Endothelial cell (in vitro differentiated cells): ENCODE results near the gene LCMT1. TPM values are rescaled to one million over a fixed set of nuclear protein-coding genes. Genes with fewer than 3 reads are reported as not detected.
"Not testable (repeated sequence)": the region's sequence is repeated elsewhere in the genome, so short reads cannot be mapped to it uniquely, and the experiment has no call there.

Source experiments
- DNase-seq: peaks from one replicate; pipeline ENCODE4 v3.0.0; 2021; ENCODE audit warnings: low spot score
- H3K27ac Mint-ChIP-seq: one replicate; pipeline ENCODE4 v1.8.0; 2021; ENCODE audit warnings: mixed read lengths, inconsistent platforms; ENCODE audit not compliant: unreplicated experiment
- H3K27me3 Mint-ChIP-seq: one replicate; pipeline ENCODE4 v1.8.0; 2021; ENCODE audit warnings: mild to moderate bottlenecking, moderate library complexity, mixed read lengths, inconsistent platforms; ENCODE audit not compliant: unreplicated experiment
- H3K36me3 Mint-ChIP-seq: one replicate; pipeline ENCODE4 v1.8.0; 2021; ENCODE audit warnings: mild to moderate bottlenecking, low read depth, mixed read lengths, inconsistent platforms; ENCODE audit not compliant: unreplicated experiment
- H3K4me1 Mint-ChIP-seq: one replicate; pipeline ENCODE4 v1.8.0; 2021; ENCODE audit warnings: mild to moderate bottlenecking, mixed read lengths, inconsistent platforms; ENCODE audit not compliant: unreplicated experiment
- H3K4me3 Mint-ChIP-seq: one replicate; pipeline ENCODE4 v1.8.0; 2021; ENCODE audit warnings: mild to moderate bottlenecking, mixed read lengths, inconsistent platforms; ENCODE audit not compliant: unreplicated experiment
- H3K9me3 Mint-ChIP-seq: one replicate; pipeline ENCODE4 v1.8.0; 2021; ENCODE audit warnings: mixed read lengths, inconsistent platforms; ENCODE audit not compliant: unreplicated experiment
- long read RNA-seq: library from polyadenylated mRNA; unstranded; transcript quantifications from one replicate; pipeline ENCODE4 v2.0.0, GENCODE V29; 2020; ENCODE audit not compliant: unreplicated experiment
- total RNA-seq: library from RNA; stranded (reverse); fragmentation: NEBNext Ultra II Directional; extraction: Animal tissue kit (Norgen Biotek cat#: 25700); gene quantifications from one replicate; pipeline ENCODE4 v1.2.1, GENCODE V29; 2021; ENCODE audit not compliant: unreplicated experiment
- TF ChIP-seq, protein P1 (sequence below): fragments of 200-600 bp; sonication (generic); IDR thresholded peaks from one replicate; pipeline ENCODE4 v1.5.0; 2021; ENCODE audit warnings: antibody characterized with exemption; ENCODE audit not compliant: unreplicated experiment

The LCMT1 gene
- total RNA-seq: 59.3 TPM
- long read RNA-seq, transcript LCMT1-201 (12 exons, 1,529 nt): minor isoform, 21 of 76 reads
- long read RNA-seq, transcript LCMT1-203 (11 exons, 1,368 nt): major isoform, 38 of 76 reads
- long read RNA-seq, partial matches to known transcripts: 3 of 76 reads
- long read RNA-seq, other reads (novel, unspliced or antisense): 13 of 76 reads

DNA sequence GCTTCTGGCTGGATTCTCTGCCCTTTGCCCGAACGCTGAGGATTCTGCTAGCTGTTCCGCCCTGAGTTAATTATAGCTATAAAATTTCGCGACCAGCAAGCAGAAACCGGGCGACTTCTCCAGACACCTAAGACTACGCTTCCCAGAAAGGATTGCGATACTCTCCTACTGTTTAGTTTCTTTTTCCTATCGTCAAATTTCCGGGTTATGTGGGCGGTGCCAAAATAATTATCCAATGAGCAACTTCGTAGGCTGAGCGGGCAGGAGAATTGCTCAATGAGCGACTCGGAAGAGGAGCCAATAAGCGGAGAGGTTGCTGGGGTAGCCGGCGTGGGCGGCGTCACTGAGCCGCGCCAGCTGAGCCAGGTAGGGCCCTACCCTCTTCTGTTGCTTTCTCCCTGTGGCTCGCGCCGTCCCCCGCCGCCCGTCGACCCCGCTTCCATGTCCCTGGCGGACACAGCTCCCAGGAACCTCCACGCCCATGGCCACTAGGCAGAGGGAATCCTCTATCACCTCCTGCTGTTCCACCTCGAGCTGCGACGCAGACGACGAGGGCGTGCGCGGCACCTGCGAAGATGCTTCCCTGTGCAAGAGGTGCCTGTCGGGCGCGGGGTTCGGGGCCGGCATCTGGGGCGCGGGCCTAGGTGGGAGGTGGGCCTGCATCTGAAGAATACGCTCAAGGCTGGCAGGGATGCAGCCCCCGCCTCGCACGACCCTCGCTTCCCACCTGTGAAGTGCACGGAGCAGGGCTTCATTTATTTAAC lies at the start of gene LCMT1:
Gene LCMT1, plus strand, starts transcription at position 340 of the 764 bp plus-strand sequence. Its CDS starts 142 bp downstream, at position 482.
- H3K4me3 Mint-ChIP-seq: peak within 1 kb of the TSS; percentile 91
- DNase-seq: peak; percentile 83
- TF ChIP-seq, protein P1, sequence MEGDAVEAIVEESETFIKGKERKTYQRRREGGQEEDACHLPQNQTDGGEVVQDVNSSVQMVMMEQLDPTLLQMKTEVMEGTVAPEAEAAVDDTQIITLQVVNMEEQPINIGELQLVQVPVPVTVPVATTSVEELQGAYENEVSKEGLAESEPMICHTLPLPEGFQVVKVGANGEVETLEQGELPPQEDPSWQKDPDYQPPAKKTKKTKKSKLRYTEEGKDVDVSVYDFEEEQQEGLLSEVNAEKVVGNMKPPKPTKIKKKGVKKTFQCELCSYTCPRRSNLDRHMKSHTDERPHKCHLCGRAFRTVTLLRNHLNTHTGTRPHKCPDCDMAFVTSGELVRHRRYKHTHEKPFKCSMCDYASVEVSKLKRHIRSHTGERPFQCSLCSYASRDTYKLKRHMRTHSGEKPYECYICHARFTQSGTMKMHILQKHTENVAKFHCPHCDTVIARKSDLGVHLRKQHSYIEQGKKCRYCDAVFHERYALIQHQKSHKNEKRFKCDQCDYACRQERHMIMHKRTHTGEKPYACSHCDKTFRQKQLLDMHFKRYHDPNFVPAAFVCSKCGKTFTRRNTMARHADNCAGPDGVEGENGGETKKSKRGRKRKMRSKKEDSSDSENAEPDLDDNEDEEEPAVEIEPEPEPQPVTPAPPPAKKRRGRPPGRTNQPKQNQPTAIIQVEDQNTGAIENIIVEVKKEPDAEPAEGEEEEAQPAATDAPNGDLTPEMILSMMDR: no peak
- peak within 1 kb of the TSS; percentile 80 for H3K27ac Mint-ChIP-seq
- peaks cover 4% of the 10 kb centered on the region for H3K27me3 Mint-ChIP-seq
- peaks cover 12% of the 10 kb centered on the region for H3K36me3 Mint-ChIP-seq
- peaks cover 24% of the 10 kb centered on the region for H3K4me1 Mint-ChIP-seq
- H3K9me3 Mint-ChIP-seq: no peaks in the 10 kb centered on the region

GRCh38 chr16:25063102-25063501 lies 48.4 kb upstream of the LCMT1 start:
- H3K9me3 Mint-ChIP-seq: no peaks in the 10 kb centered on the region
- H3K27ac Mint-ChIP-seq: no peak overlapping the region
- no peaks in the 10 kb centered on the region for H3K36me3 Mint-ChIP-seq
- TF ChIP-seq, protein P1: no peak
- peaks cover 7% of the 10 kb centered on the region for H3K27me3 Mint-ChIP-seq
- DNase-seq: no peak
- H3K4me1 Mint-ChIP-seq: no peaks in the 10 kb centered on the region
- H3K4me3 Mint-ChIP-seq: no peak overlapping the region

- peaks cover 9% of the 10 kb centered on the region for H3K27me3 Mint-ChIP-seq
- H3K27ac Mint-ChIP-seq: no peak overlapping the region
- no peaks in the 10 kb centered on the region for H3K4me1 Mint-ChIP-seq
- no peaks in the 10 kb centered on the region for H3K9me3 Mint-ChIP-seq
- H3K4me3 Mint-ChIP-seq: no peak overlapping the region
- no peaks in the 10 kb centered on the region for H3K36me3 Mint-ChIP-seq
- TF ChIP-seq, protein P1: no peak
- DNase-seq: no peak
Measured at GRCh38 chr16:25063865-25064264, 47.7 kb upstream of the LCMT1 start.

- H3K27ac Mint-ChIP-seq, H3K4me1 Mint-ChIP-seq, H3K9me3 Mint-ChIP-seq, DNase-seq, H3K27me3 Mint-ChIP-seq, H3K36me3 Mint-ChIP-seq, H3K4me3 Mint-ChIP-seq: not testable (repeated sequence)
Measured at GRCh38 chr16:25064281-25064680, 47.3 kb upstream of the LCMT1 start.

DNA sequence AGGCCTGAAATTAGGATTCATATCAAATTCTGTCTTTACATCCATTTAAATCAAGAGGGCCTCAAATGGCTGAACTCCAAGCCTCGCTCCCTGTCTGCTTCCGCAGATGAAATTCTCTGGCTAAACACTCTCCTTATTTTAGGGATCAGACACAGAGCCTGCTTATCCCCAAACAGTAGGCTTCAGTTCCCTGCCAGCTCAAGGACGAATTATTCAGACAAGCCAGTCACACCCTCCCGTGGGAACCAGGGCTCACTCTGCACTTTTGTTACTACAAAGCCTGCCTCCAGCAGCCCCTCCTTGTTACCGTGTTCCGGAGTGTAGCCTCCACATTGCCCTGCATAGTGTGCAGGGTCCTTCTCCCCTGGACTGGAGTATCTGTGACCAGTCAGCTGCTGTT lies 46.6 kb upstream of the LCMT1 start:
- Mint-ChIP-seq H3K9me3 (no peaks in the 10 kb centered on the region), H3K27ac (no peak overlapping the region), H3K36me3 (no peaks in the 10 kb centered on the region), H3K4me3 (no peak overlapping the region), H3K27me3 (peaks cover 9% of the 10 kb centered on the region), H3K4me1 (no peaks in the 10 kb centered on the region)
- DNase-seq: no peak
- TF ChIP-seq, protein P1: no peak
